HG03039 (cell line): ENCODE results near the gene CACNB2.
"Not testable (repeated sequence)": the region's sequence is repeated elsewhere in the genome, so short reads cannot be mapped to it uniquely, and the experiment has no call there.

Source experiments
- ATAC-seq: cut with Tn5 transposase; IDR thresholded peaks from one replicate; pipeline ENCODE4 v1.9.1; 2021; ENCODE audit warnings: mild to moderate bottlenecking, moderate library complexity; ENCODE audit not compliant: unreplicated experiment

Gene CACNB2

GRCh38 chr10:18144928-18145327 is 4.7 kb downstream of the CACNB2 start:
- no peak for ATAC-seq

- ATAC-seq: no peak
Measured at GRCh38 chr10:18145652-18146051, 5.4 kb downstream of the CACNB2 start.

GRCh38 chr10:18149196-18149800 is 9.1 kb downstream of the CACNB2 start:
- no peak for ATAC-seq

GRCh38 chr10:18151356-18151890 is 11.2 kb downstream of the CACNB2 start:
- ATAC-seq: no peak

GRCh38 chr10:18153381-18153780 is 13.2 kb downstream of the CACNB2 start:
- ATAC-seq: not testable (repeated sequence)

- no peak for ATAC-seq
Measured at GRCh38 chr10:18155321-18155720, 15.1 kb downstream of the CACNB2 start.

GRCh38 chr10:18156797-18157196 is 16.6 kb downstream of the CACNB2 start:
- ATAC-seq: not testable (repeated sequence)

- ATAC-seq: no peak
Measured at GRCh38 chr10:18157881-18158280, 17.7 kb downstream of the CACNB2 start.

GRCh38 chr10:18158773-18159265 is 18.6 kb downstream of the CACNB2 start:
- no peak for ATAC-seq

- ATAC-seq: no peak
Measured at GRCh38 chr10:18159557-18159956, 19.3 kb downstream of the CACNB2 start.

GRCh38 chr10:18162021-18162627 is 21.9 kb downstream of the CACNB2 start:
- ATAC-seq: no peak

- ATAC-seq: no peak
Measured at GRCh38 chr10:18164093-18164492, 23.9 kb downstream of the CACNB2 start.

GRCh38 chr10:18164748-18165361 is 24.6 kb downstream of the CACNB2 start:
- ATAC-seq: no peak

GRCh38 chr10:18178854-18179483 is 38.7 kb downstream of the CACNB2 start:
- ATAC-seq: no peak

GRCh38 chr10:18179891-18180290 is 39.7 kb downstream of the CACNB2 start:
- no peak for ATAC-seq

GRCh38 chr10:18181382-18181781 is 41.2 kb downstream of the CACNB2 start:
- ATAC-seq: not testable (repeated sequence)

GRCh38 chr10:18185621-18186020 is 45.4 kb downstream of the CACNB2 start:
- no peak for ATAC-seq

- no peak for ATAC-seq
Measured at GRCh38 chr10:18190840-18191239, 50.6 kb downstream of the CACNB2 start.

- ATAC-seq: no peak
Measured at GRCh38 chr10:18194634-18195033, 54.4 kb downstream of the CACNB2 start.

- no peak for ATAC-seq
Measured at GRCh38 chr10:18195060-18195799, 55.0 kb downstream of the CACNB2 start.
